ENCODE results near the gene CST9.
"Not testable (repeated sequence)": the region's sequence is repeated elsewhere in the genome, so short reads cannot be mapped to it uniquely, and the experiment has no call there.

The CST9 gene

DNA sequence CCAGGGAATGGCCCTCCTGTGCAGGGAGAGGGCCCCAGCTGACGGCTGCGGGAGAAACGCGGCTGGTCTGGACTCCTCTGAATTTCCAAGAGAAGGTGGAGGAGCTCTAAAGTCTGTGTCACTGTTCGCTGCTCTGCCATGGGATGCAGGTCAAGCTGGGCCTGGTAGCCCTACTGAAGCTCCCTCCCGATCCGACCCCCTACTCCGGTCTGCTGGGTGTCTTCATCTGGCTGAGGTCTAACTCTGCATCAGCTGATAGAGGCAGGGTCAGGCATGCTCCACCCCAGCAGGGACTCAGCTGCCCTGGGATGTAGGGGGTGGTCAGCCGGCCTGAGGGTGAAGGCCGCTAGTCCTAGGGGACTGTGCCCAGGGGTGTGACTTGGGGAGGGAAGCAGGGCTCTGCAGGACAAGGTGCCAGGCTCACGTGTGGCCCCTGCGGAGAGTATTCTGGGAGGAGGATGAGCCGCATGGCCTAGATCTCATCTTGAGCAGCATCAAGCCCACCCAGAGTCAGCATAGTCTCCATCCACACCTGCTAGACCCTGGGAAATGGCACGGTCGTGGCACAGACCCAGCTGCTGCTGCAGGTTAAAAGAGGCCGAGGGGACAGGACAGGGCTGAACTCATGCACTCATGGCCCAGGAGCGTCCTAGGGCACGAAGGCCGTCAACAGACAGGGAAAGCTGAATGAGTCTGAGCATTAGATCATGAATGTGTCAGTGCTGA, 30.6 kb upstream of the CST9 start:
- peak overlapping the region; percentile 97 for H3K9ac ChIP-seq (ENCODE audit: low read length)
- DNase-seq (ENCODE audit: low read depth) = no peak
- H3K27me3 ChIP-seq (replicated peaks; ENCODE audit: control insufficient read depth, insufficient read depth, low read length) = no peaks in the 10 kb centered on the region
- H3K4me1 ChIP-seq (ENCODE audit: control insufficient read depth, insufficient read depth, low read length) = peaks cover 29% of the 10 kb centered on the region
- H3K36me3 ChIP-seq (ENCODE audit: control insufficient read depth, insufficient read depth, low read length, severe bottlenecking) = peaks cover 34% of the 10 kb centered on the region
- peak overlapping the region; percentile 93 for H3K4me3 ChIP-seq (ENCODE audit: low read length)
- no peaks in the 10 kb centered on the region for H3K9me3 ChIP-seq (ENCODE audit: control insufficient read depth, low read length)

DNA sequence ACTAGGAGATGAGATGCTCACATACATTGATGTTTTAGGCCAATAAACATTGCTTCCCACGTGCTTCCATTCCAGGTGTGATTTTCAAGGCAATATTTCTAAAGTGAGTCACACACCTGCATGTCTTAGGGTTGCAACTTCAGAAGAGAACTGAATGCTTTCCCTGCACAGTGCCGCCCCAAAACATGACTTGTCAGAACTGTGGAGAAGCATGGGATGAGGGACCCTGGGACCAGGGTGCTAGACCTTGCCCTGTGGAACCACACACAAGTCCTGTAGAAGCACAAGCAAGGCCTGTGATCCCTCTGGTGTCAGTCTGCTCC, 30.0 kb upstream of the CST9 start:
- H3K4me3 ChIP-seq (ENCODE audit: low read length) = peak overlapping the region; percentile 93
- H3K27me3 ChIP-seq (replicated peaks; ENCODE audit: control insufficient read depth, insufficient read depth, low read length) = not testable (repeated sequence)

DNA sequence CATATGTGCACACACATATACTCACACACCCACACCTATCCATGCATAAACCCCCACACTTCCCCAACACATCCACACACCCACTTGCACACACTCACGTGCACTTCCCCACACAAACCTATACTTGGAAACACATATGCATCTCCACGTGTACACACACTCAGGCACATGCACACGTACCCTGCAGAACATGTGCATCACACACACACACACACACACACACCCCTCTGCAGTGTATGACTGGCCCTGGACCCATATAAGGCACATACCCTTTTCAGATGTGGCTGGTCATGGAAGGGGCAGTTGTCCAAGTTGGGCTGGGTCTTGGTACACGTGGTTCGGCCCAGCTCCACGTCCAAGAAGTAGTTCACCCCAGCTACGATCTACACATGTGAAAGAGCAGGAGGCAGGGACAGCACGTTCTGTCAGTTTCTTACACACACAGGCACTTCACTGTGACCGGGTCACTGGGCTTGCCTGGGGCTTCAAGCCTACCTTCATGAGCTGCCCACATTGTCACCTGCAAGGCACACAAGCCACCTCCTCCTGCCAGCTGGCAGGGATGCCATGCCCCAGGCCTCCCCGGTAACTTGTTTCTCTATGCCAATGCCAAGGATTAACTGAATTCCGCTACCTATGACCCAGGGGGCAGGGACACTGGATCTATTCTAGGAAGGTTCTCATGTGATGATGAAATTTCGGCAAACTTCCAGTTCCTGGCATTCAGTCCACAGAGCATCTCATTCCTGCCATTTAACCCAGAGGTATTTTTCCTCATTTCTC, 29.5 kb upstream of the CST9 start:
- no peaks in the 10 kb centered on the region for H3K27me3 ChIP-seq (replicated peaks; ENCODE audit: control insufficient read depth, insufficient read depth, low read length)
- peaks cover 34% of the 10 kb centered on the region for H3K36me3 ChIP-seq (ENCODE audit: control insufficient read depth, insufficient read depth, low read length, severe bottlenecking)
- H3K4me1 ChIP-seq (ENCODE audit: control insufficient read depth, insufficient read depth, low read length) = peaks cover 28% of the 10 kb centered on the region
- peak overlapping the region; percentile 97 for H3K9ac ChIP-seq (ENCODE audit: low read length)
- DNase-seq (ENCODE audit: low read depth) = no peak
- no peaks in the 10 kb centered on the region for H3K9me3 ChIP-seq (ENCODE audit: control insufficient read depth, low read length)
- peak overlapping the region; percentile 93 for H3K4me3 ChIP-seq (ENCODE audit: low read length)

More for the DNA sequence above, 30.0 kb upstream of the CST9 start:
- Histone ChIP-seq H3K4me1 (ENCODE audit: control insufficient read depth, insufficient read depth, low read length) (peaks cover 28% of the 10 kb centered on the region), H3K36me3 (ENCODE audit: control insufficient read depth, insufficient read depth, low read length, severe bottlenecking) (peaks cover 34% of the 10 kb centered on the region), H3K9ac (ENCODE audit: low read length) (peak overlapping the region; percentile 97)
- not testable (repeated sequence) for H3K9me3 ChIP-seq (ENCODE audit: control insufficient read depth, low read length); DNase-seq (ENCODE audit: low read depth)

DNA sequence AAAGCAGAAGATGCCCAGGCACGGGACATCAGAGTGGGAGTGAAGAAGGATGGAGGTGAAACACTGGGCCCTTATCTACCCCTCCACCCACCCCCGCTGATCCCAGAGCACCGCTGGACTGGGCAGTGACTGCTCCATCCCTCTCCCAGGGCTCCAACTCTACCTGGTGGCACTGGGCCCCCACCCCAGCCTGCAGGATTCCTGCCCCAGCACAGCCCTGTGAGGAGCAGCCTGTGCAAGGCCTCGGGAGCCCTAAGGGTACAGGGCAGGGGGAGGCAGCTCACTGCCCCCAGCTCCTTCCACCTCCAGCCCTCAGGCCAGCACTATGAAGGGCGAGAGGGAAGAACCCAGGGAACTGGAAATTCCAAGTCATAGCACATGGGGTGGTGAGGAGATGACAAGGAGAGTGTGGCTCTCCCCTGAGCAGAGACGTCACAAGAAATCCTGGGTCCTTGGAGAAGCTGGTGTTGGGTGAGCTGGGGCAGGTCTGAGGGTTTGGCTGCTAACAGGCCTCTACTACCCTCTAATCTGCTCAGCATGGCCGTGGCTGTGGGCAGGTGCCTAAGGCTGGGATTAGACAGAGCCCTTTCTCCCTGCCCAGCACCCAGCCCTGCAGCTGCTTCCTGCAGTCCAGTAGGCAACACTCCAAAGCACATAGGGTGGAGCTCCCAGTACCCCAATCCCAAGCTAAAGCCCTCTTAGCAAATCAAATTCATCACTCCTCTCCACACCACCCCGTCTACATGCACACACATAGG, 28.5 kb upstream of the CST9 start:
- Histone ChIP-seq H3K9me3 (ENCODE audit: control insufficient read depth, low read length) (no peaks in the 10 kb centered on the region), H3K27me3 (replicated peaks; ENCODE audit: control insufficient read depth, insufficient read depth, low read length) (no peaks in the 10 kb centered on the region), H3K4me1 (ENCODE audit: control insufficient read depth, insufficient read depth, low read length) (peaks cover 37% of the 10 kb centered on the region), H3K9ac (ENCODE audit: low read length) (peak overlapping the region; percentile 22), H3K4me3 (ENCODE audit: low read length) (peak overlapping the region; percentile 93), H3K36me3 (ENCODE audit: control insufficient read depth, insufficient read depth, low read length, severe bottlenecking) (peaks cover 34% of the 10 kb centered on the region)
- DNase-seq (ENCODE audit: low read depth) = no peak

DNA sequence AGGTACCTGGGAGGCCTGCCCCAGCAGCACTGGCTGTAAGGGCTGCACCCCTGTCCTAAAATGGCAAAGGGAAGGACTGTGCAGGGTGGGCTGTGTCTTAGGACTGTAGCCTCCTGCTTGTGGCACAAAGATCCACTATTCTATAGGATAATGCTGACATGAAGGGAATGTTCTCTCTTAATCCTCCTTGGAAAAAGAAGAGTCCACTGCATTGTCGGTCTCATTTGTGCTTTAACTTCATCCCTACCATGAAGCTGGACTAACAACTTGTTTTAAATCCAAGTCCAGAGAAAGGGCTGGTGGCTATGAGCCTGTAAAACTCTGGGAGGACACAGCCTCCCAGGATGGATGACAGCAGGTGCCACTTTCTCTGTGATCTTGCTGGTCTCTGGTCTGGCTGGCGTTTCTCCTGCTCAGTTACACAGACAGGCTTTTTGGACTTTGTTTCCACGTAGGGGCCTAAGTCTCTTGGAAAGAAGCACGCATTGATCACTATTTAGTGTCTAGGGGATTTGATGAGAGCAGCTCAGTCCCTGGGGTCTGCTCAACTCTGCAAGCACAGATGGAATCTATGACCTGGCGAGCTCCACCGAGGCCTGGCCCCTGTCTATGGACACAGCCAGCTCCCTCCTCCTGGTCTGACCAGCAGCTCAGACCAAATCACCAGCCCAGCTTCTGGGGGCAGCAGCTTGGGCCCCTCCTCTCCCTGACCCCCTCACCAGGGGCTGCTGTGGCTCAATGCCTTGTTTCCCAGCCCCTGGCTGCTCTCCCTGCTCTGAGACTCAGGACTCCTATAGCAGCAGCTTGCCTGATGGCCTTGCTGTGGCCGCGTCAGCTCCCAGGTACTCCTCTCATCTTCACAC, 27.2 kb upstream of the CST9 start:
- Histone ChIP-seq H3K9ac (ENCODE audit: low read length) (no peak overlapping the region), H3K4me3 (ENCODE audit: low read length) (no peak overlapping the region), H3K9me3 (ENCODE audit: control insufficient read depth, low read length) (no peaks in the 10 kb centered on the region), H3K4me1 (ENCODE audit: control insufficient read depth, insufficient read depth, low read length) (peaks cover 43% of the 10 kb centered on the region), H3K36me3 (ENCODE audit: control insufficient read depth, insufficient read depth, low read length, severe bottlenecking) (peaks cover 34% of the 10 kb centered on the region), H3K27me3 (replicated peaks; ENCODE audit: control insufficient read depth, insufficient read depth, low read length) (no peaks in the 10 kb centered on the region)
- no peak for DNase-seq (ENCODE audit: low read depth)

DNA sequence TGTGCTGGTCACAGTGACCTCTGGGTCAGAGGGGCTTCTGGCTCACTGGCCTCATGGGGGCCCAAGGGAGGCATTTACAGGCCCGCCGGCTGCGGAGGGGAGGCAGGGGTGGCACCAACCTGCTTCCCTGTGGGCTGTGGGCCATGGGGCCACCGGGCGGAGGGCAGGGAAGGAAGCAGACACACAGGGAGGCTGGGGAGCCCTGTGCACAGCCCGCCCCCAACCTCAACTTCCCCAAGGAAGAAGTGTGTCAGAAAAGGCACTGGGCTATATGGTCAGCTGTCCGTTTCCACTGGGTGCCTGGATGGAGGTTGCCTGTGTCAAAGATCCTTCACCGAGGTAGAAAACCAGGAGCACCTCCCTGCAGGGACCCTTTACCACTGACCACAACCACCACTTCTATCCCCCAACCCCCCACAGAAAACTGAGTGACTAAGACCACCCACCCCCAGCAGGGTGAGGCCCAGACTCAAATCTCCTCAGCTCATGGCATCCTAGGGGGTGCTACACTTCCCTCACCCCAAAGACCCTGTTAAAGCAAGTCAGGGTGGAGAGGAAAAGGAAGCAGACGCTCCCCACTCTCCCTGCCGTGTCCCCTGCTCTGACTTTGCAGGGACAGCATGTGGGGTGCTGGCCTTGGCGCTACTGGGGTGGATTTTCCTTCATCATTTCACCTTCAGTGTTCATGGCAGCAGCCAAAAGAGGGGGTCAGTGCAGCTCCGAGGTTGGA, 26.4 kb upstream of the CST9 start:
- H3K9ac ChIP-seq (ENCODE audit: low read length) = no peak overlapping the region
- no peak overlapping the region for H3K4me3 ChIP-seq (ENCODE audit: low read length)
- peaks cover 34% of the 10 kb centered on the region for H3K36me3 ChIP-seq (ENCODE audit: control insufficient read depth, insufficient read depth, low read length, severe bottlenecking)
- no peak for DNase-seq (ENCODE audit: low read depth)
- H3K9me3 ChIP-seq (ENCODE audit: control insufficient read depth, low read length) = peaks cover 2% of the 10 kb centered on the region
- H3K4me1 ChIP-seq (ENCODE audit: control insufficient read depth, insufficient read depth, low read length) = peaks cover 43% of the 10 kb centered on the region
- no peaks in the 10 kb centered on the region for H3K27me3 ChIP-seq (replicated peaks; ENCODE audit: control insufficient read depth, insufficient read depth, low read length)

DNA sequence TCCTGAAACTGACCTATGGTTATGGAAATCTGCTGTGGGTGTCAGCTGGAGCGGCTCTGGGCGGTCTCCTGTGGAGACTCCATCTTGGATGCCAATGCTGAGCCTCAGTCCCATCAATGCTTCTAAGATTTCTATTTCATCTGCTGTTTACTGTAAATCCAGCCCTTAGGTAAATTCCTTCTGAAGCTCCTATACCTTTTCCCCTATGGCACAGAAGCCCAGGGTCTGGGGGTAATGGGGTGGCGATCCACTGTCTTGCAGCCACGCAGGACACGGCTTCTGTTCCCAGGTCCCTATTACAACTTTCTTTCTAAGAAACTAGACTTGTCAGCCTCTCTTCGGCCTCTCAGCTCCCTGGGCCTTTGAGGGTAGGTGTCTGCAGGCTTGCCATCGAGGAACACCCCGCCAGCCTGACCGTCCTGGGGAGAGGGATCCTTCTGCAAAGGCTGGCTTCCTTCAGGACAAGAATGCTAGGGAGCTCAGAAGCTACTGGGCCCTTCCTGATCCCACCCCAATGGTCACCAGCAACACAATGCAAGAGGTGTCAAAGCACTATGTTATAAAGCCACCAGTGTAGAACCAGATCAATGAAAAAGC, 25.6 kb upstream of the CST9 start:
- Histone ChIP-seq H3K4me1 (ENCODE audit: control insufficient read depth, insufficient read depth, low read length) (peaks cover 40% of the 10 kb centered on the region), H3K9me3 (ENCODE audit: control insufficient read depth, low read length) (peaks cover 5% of the 10 kb centered on the region), H3K27me3 (replicated peaks; ENCODE audit: control insufficient read depth, insufficient read depth, low read length) (no peaks in the 10 kb centered on the region), H3K9ac (ENCODE audit: low read length) (no peak overlapping the region), H3K4me3 (ENCODE audit: low read length) (no peak overlapping the region), H3K36me3 (ENCODE audit: control insufficient read depth, insufficient read depth, low read length, severe bottlenecking) (peaks cover 34% of the 10 kb centered on the region)
- no peak for DNase-seq (ENCODE audit: low read depth)

DNA sequence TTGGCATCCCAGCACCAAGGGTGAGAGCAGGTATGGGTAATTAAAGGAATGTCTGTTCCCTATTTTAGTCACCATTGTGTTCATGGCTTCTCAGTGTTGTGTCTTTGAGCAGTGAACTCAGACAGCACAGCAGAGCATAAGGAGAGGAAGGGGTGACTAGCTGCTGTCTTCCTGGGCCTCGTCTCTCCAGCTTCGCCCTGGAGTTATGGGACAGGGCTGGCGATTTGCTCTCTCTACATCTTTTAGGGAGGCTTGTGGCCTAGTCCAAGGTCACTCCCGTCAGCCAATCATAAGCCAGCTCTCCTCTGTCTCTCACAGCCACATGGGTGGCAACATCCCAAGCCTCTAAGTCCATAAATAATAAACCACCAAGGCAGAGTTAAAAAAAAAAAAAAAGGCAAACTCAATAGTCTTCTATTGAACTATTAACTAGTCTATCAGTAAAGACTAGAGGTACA, 24.7 kb upstream of the CST9 start:
- H3K9me3 ChIP-seq (ENCODE audit: control insufficient read depth, low read length) = peaks cover 5% of the 10 kb centered on the region
- no peak overlapping the region for H3K9ac ChIP-seq (ENCODE audit: low read length)
- peaks cover 34% of the 10 kb centered on the region for H3K36me3 ChIP-seq (ENCODE audit: control insufficient read depth, insufficient read depth, low read length, severe bottlenecking)
- H3K4me3 ChIP-seq (ENCODE audit: low read length) = no peak overlapping the region
- no peak for DNase-seq (ENCODE audit: low read depth)
- H3K4me1 ChIP-seq (ENCODE audit: control insufficient read depth, insufficient read depth, low read length) = peaks cover 35% of the 10 kb centered on the region
- no peaks in the 10 kb centered on the region for H3K27me3 ChIP-seq (replicated peaks; ENCODE audit: control insufficient read depth, insufficient read depth, low read length)

DNA sequence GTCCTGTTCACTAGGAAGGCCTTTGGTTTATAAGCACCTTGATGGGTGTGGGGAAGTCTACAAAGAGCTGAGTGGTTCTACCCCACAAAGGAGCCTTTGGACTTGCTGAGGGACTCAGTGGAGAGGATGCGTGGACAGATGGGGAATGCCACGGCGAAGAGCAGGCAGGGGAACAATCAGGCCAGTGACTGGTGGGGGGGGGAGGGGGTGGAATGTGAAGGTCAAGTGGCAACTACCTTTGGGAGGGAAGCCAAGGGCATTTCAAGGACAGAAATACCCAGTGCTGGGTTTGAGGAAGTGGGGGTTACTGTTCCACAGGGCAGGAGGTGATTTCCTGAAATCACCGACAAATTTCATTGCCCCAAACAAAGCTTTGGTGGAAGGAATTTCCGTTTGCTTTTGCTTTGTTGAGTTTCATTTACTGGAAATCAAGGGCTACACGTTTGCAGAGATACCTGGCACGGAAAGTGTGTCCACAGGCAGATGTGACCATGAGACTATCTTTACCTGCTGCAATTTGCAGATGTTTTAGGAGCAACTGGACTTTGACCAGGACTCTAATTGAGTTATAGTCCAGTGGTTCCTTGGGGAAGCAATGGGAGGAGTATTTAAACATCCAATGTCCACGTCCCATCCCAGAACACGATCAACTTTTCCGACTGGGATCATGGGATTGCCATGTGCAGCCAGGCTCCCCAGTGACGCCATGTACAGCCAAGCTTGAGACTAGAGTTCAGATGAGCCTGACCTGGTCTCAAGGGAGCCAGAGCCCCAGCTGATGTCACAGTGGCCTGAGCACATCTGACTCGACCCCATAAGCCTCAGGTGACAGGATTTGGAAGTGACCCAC, 24.1 kb upstream of the CST9 start:
- no peaks in the 10 kb centered on the region for H3K27me3 ChIP-seq (replicated peaks; ENCODE audit: control insufficient read depth, insufficient read depth, low read length)
- H3K4me3 ChIP-seq (ENCODE audit: low read length) = no peak overlapping the region
- H3K9ac ChIP-seq (ENCODE audit: low read length) = no peak overlapping the region
- DNase-seq (ENCODE audit: low read depth) = no peak
- peaks cover 32% of the 10 kb centered on the region for H3K4me1 ChIP-seq (ENCODE audit: control insufficient read depth, insufficient read depth, low read length)
- peaks cover 5% of the 10 kb centered on the region for H3K9me3 ChIP-seq (ENCODE audit: control insufficient read depth, low read length)
- H3K36me3 ChIP-seq (ENCODE audit: control insufficient read depth, insufficient read depth, low read length, severe bottlenecking) = peaks cover 30% of the 10 kb centered on the region
